Gastrocnemius medialis (tissue), 4 donors: ENCODE results near the gene ZDHHC13.

Experiments
- CTCF ChIP-seq, 5 experiments: fragments of 450-650 bp in 3 of 5; fragments of 200-600 bp in 2 of 5; sonication (generic) in 2 of 5; IDR thresholded peaks in 4 of 5; conservative IDR thresholded peaks in 1 of 5; 1 replicate in 4 of 5; 2 replicates in 1 of 5; pipeline ENCODE4 v1.5.1; 2016 to 2019; ENCODE audit warnings: antibody characterized with exemption in 5 of 5, mild to moderate bottlenecking in 3 of 5, moderate library complexity in 3 of 5
- POLR2A ChIP-seq, 2 donors: fragments of 450-650 bp; IDR thresholded peaks; one replicate each; pipeline ENCODE4 v1.6.1; 2017; ENCODE audit warnings: antibody characterized with exemption in 2 of 2, mild to moderate bottlenecking in 2 of 2, moderate library complexity in 2 of 2

GRCh38 chr11:19073454-19074415 is 43.2 kb upstream of the ZDHHC13 start:
- no peak for TF ChIP-seq CTCF (IDR thresholded peaks at IDR 0.05 in 4 of 5, conservative IDR thresholded peaks at IDR 0.05 in 1 of 5)
- no peak for TF ChIP-seq POLR2A (IDR thresholded peaks at IDR 0.05)
